Measurements from ENCODE around the gene HMGCL. TPM values are rescaled to one million over a fixed set of nuclear protein-coding genes. Genes with fewer than 3 reads are reported as not detected.
A peak's percentile ranks its signal among the peaks of the same experiment; 100 is the strongest.
"Not testable (repeated sequence)": the region's sequence is repeated elsewhere in the genome, so short reads cannot be mapped to it uniquely, and the experiment has no call there.

HMGCL gene
- polyA plus RNA-seq, 1 donor, result 66.3 TPM

- Histone ChIP-seq H3K36me3 (ENCODE audit: control insufficient read depth, insufficient read depth, low read length) (peaks cover 53% of the 10 kb centered on the region), H3K27ac (ENCODE audit: low read length) (peak overlapping the region; percentile 73), H3K9me3 (ENCODE audit: control insufficient read depth, low read depth, low read length) (no peaks in the 10 kb centered on the region), H3K4me3 (ENCODE audit: low read length) (no peak overlapping the region), H3K27me3 (ENCODE audit: control insufficient read depth, insufficient read depth, low read length) (no peaks in the 10 kb centered on the region), H3K4me1 (ENCODE audit: control insufficient read depth, insufficient read depth, low read length) (peaks cover 18% of the 10 kb centered on the region)
- no CpG with 5 or more reads among the region's 3 CpGs for WGBS (ENCODE audit: insufficient coverage, low lambda C conversion rate)
- peak; percentile 73 to 80 for DNase-seq
These were observed 14.2 kb downstream of the HMGCL start for GRCh38 chr1:23810818-23811540.

GRCh38 chr1:23809751-23810171 lies 15.5 kb downstream of the HMGCL start:
- no peaks in the 10 kb centered on the region for H3K9me3 ChIP-seq (ENCODE audit: control insufficient read depth, low read depth, low read length)
- H3K27me3 ChIP-seq (ENCODE audit: control insufficient read depth, insufficient read depth, low read length), result no peaks in the 10 kb centered on the region
- H3K4me3 ChIP-seq (ENCODE audit: low read length), result no peak overlapping the region
- peaks cover 21% of the 10 kb centered on the region for H3K4me1 ChIP-seq (ENCODE audit: control insufficient read depth, insufficient read depth, low read length)
- WGBS (ENCODE audit: insufficient coverage, low lambda C conversion rate), result no CpG with 5 or more reads among the region's 6 CpGs
- peaks cover 52% of the 10 kb centered on the region for H3K36me3 ChIP-seq (ENCODE audit: control insufficient read depth, insufficient read depth, low read length)
- peak; percentile 87 to 91 for DNase-seq
- peak overlapping the region; percentile 73 for H3K27ac ChIP-seq (ENCODE audit: low read length)

GRCh38 chr1:23807453-23807852 lies 17.8 kb downstream of the HMGCL start:
- no CpG with 5 or more reads among the region's 3 CpGs for WGBS (ENCODE audit: insufficient coverage, low lambda C conversion rate)
- Histone ChIP-seq H3K4me1 (ENCODE audit: control insufficient read depth, insufficient read depth, low read length) (peaks cover 21% of the 10 kb centered on the region), H3K9me3 (ENCODE audit: control insufficient read depth, low read depth, low read length) (no peaks in the 10 kb centered on the region), H3K4me3 (ENCODE audit: low read length) (no peak overlapping the region), H3K36me3 (ENCODE audit: control insufficient read depth, insufficient read depth, low read length) (peaks cover 51% of the 10 kb centered on the region), H3K27ac (ENCODE audit: low read length) (no peak overlapping the region), H3K27me3 (ENCODE audit: control insufficient read depth, insufficient read depth, low read length) (no peaks in the 10 kb centered on the region)
- DNase-seq, result no peak

- DNase-seq, result no peak
- H3K27ac ChIP-seq (ENCODE audit: low read length), result no peak overlapping the region
- no peaks in the 10 kb centered on the region for H3K27me3 ChIP-seq (ENCODE audit: control insufficient read depth, insufficient read depth, low read length)
- WGBS (ENCODE audit: insufficient coverage, low lambda C conversion rate), result no CpG with 5 or more reads among the region's 6 CpGs
- peaks cover 47% of the 10 kb centered on the region for H3K36me3 ChIP-seq (ENCODE audit: control insufficient read depth, insufficient read depth, low read length)
- no peaks in the 10 kb centered on the region for H3K9me3 ChIP-seq (ENCODE audit: control insufficient read depth, low read depth, low read length)
- no peak overlapping the region for H3K4me3 ChIP-seq (ENCODE audit: low read length)
- H3K4me1 ChIP-seq (ENCODE audit: control insufficient read depth, insufficient read depth, low read length), result peaks cover 31% of the 10 kb centered on the region
These were observed 18.9 kb downstream of the HMGCL start for GRCh38 chr1:23806280-23806679.

- no CpG with 5 or more reads among the region's 2 CpGs for WGBS (ENCODE audit: insufficient coverage, low lambda C conversion rate)
- DNase-seq, result no peak
- Histone ChIP-seq H3K4me3 (ENCODE audit: low read length) (no peak overlapping the region), H3K36me3 (ENCODE audit: control insufficient read depth, insufficient read depth, low read length) (peaks cover 46% of the 10 kb centered on the region), H3K27ac (ENCODE audit: low read length) (no peak overlapping the region), H3K27me3 (ENCODE audit: control insufficient read depth, insufficient read depth, low read length) (no peaks in the 10 kb centered on the region), H3K9me3 (ENCODE audit: control insufficient read depth, low read depth, low read length) (no peaks in the 10 kb centered on the region), H3K4me1 (ENCODE audit: control insufficient read depth, insufficient read depth, low read length) (peaks cover 21% of the 10 kb centered on the region)
These were observed 20.2 kb downstream of the HMGCL start for GRCh38 chr1:23805025-23805424.

GRCh38 chr1:23804183-23804835 lies 20.9 kb downstream of the HMGCL start:
- H3K9me3 ChIP-seq (ENCODE audit: control insufficient read depth, low read depth, low read length), result no peaks in the 10 kb centered on the region
- H3K4me1 ChIP-seq (ENCODE audit: control insufficient read depth, insufficient read depth, low read length), result peaks cover 23% of the 10 kb centered on the region
- no CpG with 5 or more reads among the region's 7 CpGs for WGBS (ENCODE audit: insufficient coverage, low lambda C conversion rate)
- H3K27me3 ChIP-seq (ENCODE audit: control insufficient read depth, insufficient read depth, low read length), result no peaks in the 10 kb centered on the region
- H3K4me3 ChIP-seq (ENCODE audit: low read length), result no peak overlapping the region
- DNase-seq, result no peak
- peaks cover 46% of the 10 kb centered on the region for H3K36me3 ChIP-seq (ENCODE audit: control insufficient read depth, insufficient read depth, low read length)
- no peak overlapping the region for H3K27ac ChIP-seq (ENCODE audit: low read length)

- H3K36me3 ChIP-seq (ENCODE audit: control insufficient read depth, insufficient read depth, low read length), result peaks cover 52% of the 10 kb centered on the region
These were observed 21.6 kb downstream of the HMGCL start for GRCh38 chr1:23803674-23804073.

GRCh38 chr1:23802809-23803342 lies 22.4 kb downstream of the HMGCL start:
- H3K36me3 ChIP-seq (ENCODE audit: control insufficient read depth, insufficient read depth, low read length), result peaks cover 54% of the 10 kb centered on the region
- H3K9me3 ChIP-seq (ENCODE audit: control insufficient read depth, low read depth, low read length); H3K27me3 ChIP-seq (ENCODE audit: control insufficient read depth, insufficient read depth, low read length); DNase-seq; H3K4me3 ChIP-seq (ENCODE audit: low read length); H3K27ac ChIP-seq (ENCODE audit: low read length): not testable (repeated sequence)
- peaks cover 37% of the 10 kb centered on the region for H3K4me1 ChIP-seq (ENCODE audit: control insufficient read depth, insufficient read depth, low read length)
- WGBS (ENCODE audit: insufficient coverage, low lambda C conversion rate), result no CpG with 5 or more reads among the region's 7 CpGs

More at GRCh38 chr1:23803674-23804073, 21.6 kb downstream of the HMGCL start:
- no peak for DNase-seq
- Histone ChIP-seq H3K4me3 (ENCODE audit: low read length) (no peak overlapping the region), H3K27me3 (ENCODE audit: control insufficient read depth, insufficient read depth, low read length) (no peaks in the 10 kb centered on the region), H3K4me1 (ENCODE audit: control insufficient read depth, insufficient read depth, low read length) (peaks cover 30% of the 10 kb centered on the region), H3K27ac (ENCODE audit: low read length) (no peak overlapping the region), H3K9me3 (ENCODE audit: control insufficient read depth, low read depth, low read length) (no peaks in the 10 kb centered on the region)
- 100% methylated on average over 1 of the region's 5 CpGs for whole genome bisulfite sequencing (ENCODE audit: insufficient coverage, low lambda C conversion rate)

- Histone ChIP-seq H3K9me3 (ENCODE audit: control insufficient read depth, low read depth, low read length) (no peaks in the 10 kb centered on the region), H3K4me3 (ENCODE audit: low read length) (peak overlapping the region; percentile 89), H3K4me1 (ENCODE audit: control insufficient read depth, insufficient read depth, low read length) (peaks cover 45% of the 10 kb centered on the region), H3K27ac (ENCODE audit: low read length) (peak overlapping the region; percentile 100), H3K27me3 (ENCODE audit: control insufficient read depth, insufficient read depth, low read length) (no peaks in the 10 kb centered on the region), H3K36me3 (ENCODE audit: control insufficient read depth, insufficient read depth, low read length) (peaks cover 51% of the 10 kb centered on the region)
- WGBS (ENCODE audit: insufficient coverage, low lambda C conversion rate), result no CpG with 5 or more reads among the region's 10 CpGs
- DNase-seq, result no peak
These were observed 23.4 kb downstream of the HMGCL start for GRCh38 chr1:23801876-23802275.

GRCh38 chr1:23801338-23801748 lies 23.9 kb downstream of the HMGCL start:
- Histone ChIP-seq H3K9me3 (ENCODE audit: control insufficient read depth, low read depth, low read length) (no peaks in the 10 kb centered on the region), H3K4me3 (ENCODE audit: low read length) (peak overlapping the region; percentile 89), H3K27ac (ENCODE audit: low read length) (peak overlapping the region; percentile 100), H3K27me3 (ENCODE audit: control insufficient read depth, insufficient read depth, low read length) (no peaks in the 10 kb centered on the region), H3K36me3 (ENCODE audit: control insufficient read depth, insufficient read depth, low read length) (peaks cover 54% of the 10 kb centered on the region), H3K4me1 (ENCODE audit: control insufficient read depth, insufficient read depth, low read length) (peaks cover 48% of the 10 kb centered on the region)
- DNase-seq, result peak; percentile 45 to 70
- no CpG with 5 or more reads among the region's 19 CpGs for WGBS (ENCODE audit: insufficient coverage, low lambda C conversion rate)

Measured in large intestine (tissue), 3 donors.